GM18505 (cell line): Measurements from ENCODE around the gene SMG7.

Experiments
- ATAC-seq: cut with Tn5 transposase; IDR thresholded peaks from one replicate; pipeline ENCODE4 v1.9.1; 2021; ENCODE audit not compliant: unreplicated experiment
- POLR2A ChIP-seq: IDR thresholded peaks from 4 replicates; pipeline ENCODE4 v1.6.1; 2011; ENCODE audit warnings: borderline replicate concordance; ENCODE audit not compliant: insufficient read depth, insufficient read length; ENCODE audit errors: extremely low read depth

The SMG7 gene

GRCh38 chr1:183570451-183570850 is 98.2 kb downstream of the SMG7 start:
- no peak for TF ChIP-seq POLR2A
- no peak for ATAC-seq

- no peak for TF ChIP-seq POLR2A
- no peak for ATAC-seq
These were observed 99.5 kb downstream of the SMG7 start for GRCh38 chr1:183571678-183572268.

DNA sequence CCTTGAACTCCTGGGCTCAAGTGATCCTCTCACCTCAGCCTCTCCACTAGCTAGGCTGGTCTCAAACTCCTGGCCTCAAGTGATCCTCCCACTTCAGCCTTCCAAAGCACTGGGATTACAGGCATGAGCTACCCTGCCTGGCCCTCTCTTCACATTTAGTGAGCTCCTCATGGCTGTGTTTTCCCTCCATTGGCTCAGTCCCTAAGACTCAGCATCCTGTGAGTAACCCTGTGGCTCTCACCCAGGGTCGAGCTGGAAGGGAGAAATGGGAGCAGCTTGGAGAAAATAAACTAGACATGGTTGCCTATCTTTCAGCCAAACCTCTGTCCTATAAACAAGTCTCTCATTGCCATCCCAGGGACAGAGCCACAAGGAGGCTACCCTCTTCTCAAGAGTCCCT is 100.4 kb downstream of the SMG7 start:
- TF ChIP-seq POLR2A: no peak
- ATAC-seq: no peak

DNA sequence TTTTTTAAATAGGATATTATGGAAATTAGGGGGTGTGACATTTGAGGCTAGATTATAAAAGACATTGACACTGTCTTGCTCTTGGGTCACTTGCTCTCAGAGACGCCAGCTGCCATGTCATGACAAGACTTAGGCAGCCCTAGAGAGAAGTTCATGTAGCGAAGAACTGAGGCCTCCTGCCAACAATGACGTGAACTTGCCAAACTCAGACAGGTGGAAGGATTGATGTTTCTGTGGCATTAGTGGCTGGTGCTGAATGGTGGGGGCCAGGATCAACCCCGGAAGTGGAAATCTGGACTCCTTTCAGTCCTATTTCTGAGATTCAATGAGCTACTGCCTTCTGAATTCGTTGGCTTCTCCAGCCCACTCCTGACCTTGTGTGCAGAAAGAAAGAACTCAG is 103.3 kb downstream of the SMG7 start:
- no peak for ATAC-seq
- no peak for TF ChIP-seq POLR2A

GRCh38 chr1:183576537-183576936 is 104.2 kb downstream of the SMG7 start:
- no peak for TF ChIP-seq POLR2A
- no peak for ATAC-seq

- no peak for TF ChIP-seq POLR2A
- no peak for ATAC-seq
These were observed 105.7 kb downstream of the SMG7 start for GRCh38 chr1:183577897-183578465.

DNA sequence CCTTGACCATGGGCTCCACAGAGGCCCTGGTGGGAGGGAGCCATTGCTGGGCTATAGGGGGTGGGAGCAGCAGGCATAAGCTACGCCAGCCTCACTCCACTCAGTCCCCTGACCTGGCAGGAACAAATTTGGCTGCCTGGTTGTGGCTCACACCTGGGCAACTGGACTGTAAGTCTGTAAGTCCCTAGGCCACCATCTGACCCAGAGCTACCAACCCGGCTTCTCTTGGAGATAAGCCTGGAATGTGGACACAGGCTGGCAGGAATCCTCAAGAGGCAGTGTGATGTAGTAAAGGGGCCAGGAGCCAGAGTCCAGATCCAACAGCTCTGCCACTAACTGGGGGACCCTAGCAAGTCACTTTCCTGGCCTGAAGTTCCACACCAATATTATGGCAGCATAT is 106.6 kb downstream of the SMG7 start:
- TF ChIP-seq POLR2A: no peak
- ATAC-seq: no peak

DNA sequence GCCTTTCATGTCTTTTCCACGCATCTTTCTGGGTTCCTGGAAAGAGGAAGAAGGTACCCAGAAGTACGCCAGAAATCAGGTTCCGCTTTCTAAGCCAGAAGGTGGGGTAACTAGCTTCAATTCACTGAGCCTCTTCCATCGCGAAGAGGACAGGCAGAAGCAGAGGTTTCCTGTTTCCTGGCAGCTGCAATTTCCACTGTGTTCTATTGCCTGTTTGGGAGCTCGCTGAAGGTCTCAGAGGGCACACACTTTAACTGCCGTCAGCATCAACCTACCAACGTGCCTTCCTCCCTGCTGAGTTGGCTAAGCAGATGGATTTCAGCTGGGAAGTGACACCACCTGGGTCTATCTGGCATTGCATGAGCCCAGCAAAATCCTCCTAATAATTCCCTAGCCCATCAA is 108.0 kb downstream of the SMG7 start:
- ATAC-seq: no peak
- TF ChIP-seq POLR2A: no peak

GRCh38 chr1:183582021-183582713 is 109.9 kb downstream of the SMG7 start:
- no peak for TF ChIP-seq POLR2A
- no peak for ATAC-seq

DNA sequence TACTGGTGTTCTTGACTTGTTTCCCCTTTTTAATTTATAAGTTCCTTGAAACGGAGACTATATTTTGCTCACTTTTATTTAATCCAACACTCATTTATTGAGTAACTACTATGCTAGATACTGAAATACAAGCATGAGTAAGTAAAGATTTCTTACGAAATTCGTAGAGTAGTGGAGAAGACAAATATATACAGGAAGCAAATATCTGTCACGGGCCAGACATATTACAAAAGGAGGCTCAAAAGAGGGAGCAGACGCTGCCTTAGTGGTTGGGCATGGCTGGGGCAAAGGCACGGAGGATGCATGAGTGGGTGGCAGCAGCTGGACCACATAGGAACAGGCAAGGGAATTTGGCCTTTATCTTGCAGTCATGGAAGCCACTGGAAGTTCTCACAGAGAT is 111.2 kb downstream of the SMG7 start:
- ATAC-seq: no peak
- no peak for TF ChIP-seq POLR2A

DNA sequence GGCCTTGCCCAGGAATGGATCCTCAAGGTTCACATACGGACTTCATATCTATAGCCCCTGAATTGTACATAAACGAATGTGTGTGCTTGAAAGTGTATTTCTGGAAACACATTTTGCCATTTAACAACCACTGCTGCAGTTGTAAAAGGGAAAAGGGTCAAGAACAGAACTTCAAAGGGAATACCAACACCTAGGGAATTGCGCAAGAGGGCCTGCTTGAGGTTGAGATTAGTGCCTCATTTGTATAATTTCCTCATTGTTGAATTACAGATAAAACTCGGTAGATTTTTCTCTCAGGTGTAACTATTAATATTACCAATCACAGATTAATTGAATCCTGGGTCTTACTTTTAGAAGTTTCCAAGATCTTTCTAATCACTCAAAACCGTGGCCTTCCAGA is 111.8 kb downstream of the SMG7 start:
- ATAC-seq: no peak

GRCh38 chr1:183585038-183585437 is 112.7 kb downstream of the SMG7 start:
- peak; percentile 48 for ATAC-seq
- TF ChIP-seq POLR2A: no peak

More for the DNA sequence above, 111.8 kb downstream of the SMG7 start:
- TF ChIP-seq POLR2A: no peak

- no peak for ATAC-seq
These were observed 114.2 kb downstream of the SMG7 start for GRCh38 chr1:183586455-183586854.

GRCh38 chr1:183586926-183587325 is 114.6 kb downstream of the SMG7 start:
- TF ChIP-seq POLR2A: no peak
- ATAC-seq: no peak

More at GRCh38 chr1:183586455-183586854, 114.2 kb downstream of the SMG7 start:
- no peak for TF ChIP-seq POLR2A

DNA sequence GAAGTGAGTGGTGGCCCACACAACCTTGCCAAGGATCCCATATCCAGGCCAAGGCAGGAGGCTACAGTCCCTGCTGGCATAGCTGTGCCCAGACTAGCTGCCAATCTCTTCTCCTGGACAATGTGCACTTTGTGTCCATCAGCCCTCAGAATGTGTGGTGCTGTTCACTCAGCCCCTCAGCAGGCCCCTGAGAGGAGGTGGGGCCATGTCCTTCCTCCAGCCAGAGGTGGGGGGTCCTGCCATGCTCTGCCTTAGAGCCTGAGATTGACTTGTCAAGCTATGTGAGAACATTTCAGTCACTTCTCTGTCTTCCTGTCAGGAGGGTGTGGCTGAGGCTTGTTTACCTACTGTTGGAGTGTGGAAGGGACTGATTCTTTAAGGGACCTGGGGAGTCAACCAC is 116.5 kb downstream of the SMG7 start:
- no peak for ATAC-seq
- TF ChIP-seq POLR2A: no peak

GRCh38 chr1:183589384-183589783 is 117.1 kb downstream of the SMG7 start:
- no peak for TF ChIP-seq POLR2A
- no peak for ATAC-seq
